GM18861 (cell line): ENCODE data around the gene GCN1.

Experiments used
- ATAC-seq: cut with Tn5 transposase; IDR thresholded peaks from one replicate; pipeline ENCODE4 v1.9.1; 2021; ENCODE audit not compliant: unreplicated experiment

The GCN1 gene

GRCh38 chr12:120181991-120182631 is 12.4 kb downstream of the GCN1 start:
- no peak for ATAC-seq

- no peak for ATAC-seq
Measured at GRCh38 chr12:120180975-120181374, 13.5 kb downstream of the GCN1 start.

GRCh38 chr12:120175537-120175936 is 19.0 kb downstream of the GCN1 start:
- no peak for ATAC-seq

- ATAC-seq = no peak
Measured at GRCh38 chr12:120175062-120175461, 19.5 kb downstream of the GCN1 start.

GRCh38 chr12:120172053-120172452 is 22.5 kb downstream of the GCN1 start:
- ATAC-seq = no peak

GRCh38 chr12:120170631-120171030 is 23.9 kb downstream of the GCN1 start:
- no peak for ATAC-seq

GRCh38 chr12:120169946-120170345 is 24.6 kb downstream of the GCN1 start:
- ATAC-seq = no peak

GRCh38 chr12:120168337-120168736 is 26.2 kb downstream of the GCN1 start:
- no peak for ATAC-seq

- ATAC-seq = no peak
Measured at GRCh38 chr12:120167529-120168095, 26.9 kb downstream of the GCN1 start.

- no peak for ATAC-seq
Measured at GRCh38 chr12:120164293-120164692, 30.2 kb downstream of the GCN1 start.

GRCh38 chr12:120162763-120163162 is 31.8 kb downstream of the GCN1 start:
- no peak for ATAC-seq

GRCh38 chr12:120161852-120162251 is 32.7 kb downstream of the GCN1 start:
- no peak for ATAC-seq

GRCh38 chr12:120159509-120160237 is 34.8 kb downstream of the GCN1 start:
- no peak for ATAC-seq

GRCh38 chr12:120158351-120158750 is 36.2 kb downstream of the GCN1 start:
- no peak for ATAC-seq

- ATAC-seq = no peak
Measured at GRCh38 chr12:120157678-120158077, 36.8 kb downstream of the GCN1 start.

GRCh38 chr12:120156315-120157259 is 37.9 kb downstream of the GCN1 start:
- ATAC-seq = no peak

GRCh38 chr12:120155072-120155471 is 39.4 kb downstream of the GCN1 start:
- no peak for ATAC-seq

- no peak for ATAC-seq
Measured at GRCh38 chr12:120150919-120151525, 43.5 kb downstream of the GCN1 start.

- no peak for ATAC-seq
Measured at GRCh38 chr12:120148011-120148410, 46.5 kb downstream of the GCN1 start.

- no peak for ATAC-seq
Measured at GRCh38 chr12:120145164-120145563, 49.4 kb downstream of the GCN1 start.

- no peak for ATAC-seq
Measured at GRCh38 chr12:120144215-120144614, 50.3 kb downstream of the GCN1 start.
